Activated CD4-positive, alpha-beta T cell treated with anti-CD3 and anti-CD28 coated beads, Interleukin-2, amount 50 U/mL, for 1 hour (primary cell): ENCODE results near the gene DHX32.
"Not testable (repeated sequence)": the region's sequence is repeated elsewhere in the genome, so short reads cannot be mapped to it uniquely, and the experiment has no call there.

Experiments
- DNase-seq: peaks from one replicate; pipeline ENCODE4 v3.0.0-alpha.2; 2020

DHX32 gene, protein sequence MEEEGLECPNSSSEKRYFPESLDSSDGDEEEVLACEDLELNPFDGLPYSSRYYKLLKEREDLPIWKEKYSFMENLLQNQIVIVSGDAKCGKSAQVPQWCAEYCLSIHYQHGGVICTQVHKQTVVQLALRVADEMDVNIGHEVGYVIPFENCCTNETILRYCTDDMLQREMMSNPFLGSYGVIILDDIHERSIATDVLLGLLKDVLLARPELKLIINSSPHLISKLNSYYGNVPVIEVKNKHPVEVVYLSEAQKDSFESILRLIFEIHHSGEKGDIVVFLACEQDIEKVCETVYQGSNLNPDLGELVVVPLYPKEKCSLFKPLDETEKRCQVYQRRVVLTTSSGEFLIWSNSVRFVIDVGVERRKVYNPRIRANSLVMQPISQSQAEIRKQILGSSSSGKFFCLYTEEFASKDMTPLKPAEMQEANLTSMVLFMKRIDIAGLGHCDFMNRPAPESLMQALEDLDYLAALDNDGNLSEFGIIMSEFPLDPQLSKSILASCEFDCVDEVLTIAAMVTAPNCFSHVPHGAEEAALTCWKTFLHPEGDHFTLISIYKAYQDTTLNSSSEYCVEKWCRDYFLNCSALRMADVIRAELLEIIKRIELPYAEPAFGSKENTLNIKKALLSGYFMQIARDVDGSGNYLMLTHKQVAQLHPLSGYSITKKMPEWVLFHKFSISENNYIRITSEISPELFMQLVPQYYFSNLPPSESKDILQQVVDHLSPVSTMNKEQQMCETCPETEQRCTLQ

GRCh38 chr10:125881192-125881591 lies at the start of gene DHX32:
Gene DHX32, minus strand, starts transcription at chr10:125881292. Its CDS starts 468 bp downstream, at chr10:125880824.
- no peak for DNase-seq

DNA sequence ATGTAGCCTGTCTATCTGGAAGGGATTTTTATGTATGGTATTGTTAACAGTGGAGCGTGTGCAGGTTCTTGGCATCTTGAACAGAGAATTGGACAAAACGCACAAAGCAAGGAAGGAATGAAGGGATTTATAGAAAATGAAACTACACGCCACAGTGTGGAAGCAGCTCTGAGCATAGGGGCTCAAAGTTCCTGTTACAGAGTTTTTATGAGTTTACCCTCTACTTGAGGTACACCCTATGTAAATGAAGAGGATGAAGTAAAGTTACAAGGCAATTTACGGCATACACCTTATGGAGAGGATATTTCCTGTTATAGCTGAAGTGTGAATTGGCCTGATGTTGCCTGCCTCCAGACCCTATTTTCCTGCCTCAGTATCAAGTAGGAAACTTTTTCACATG lies 48.5 kb upstream of the DHX32 start:
- no peak for DNase-seq

GRCh38 chr10:125928928-125929585 lies 48.0 kb upstream of the DHX32 start:
- DNase-seq: no peak

DNA sequence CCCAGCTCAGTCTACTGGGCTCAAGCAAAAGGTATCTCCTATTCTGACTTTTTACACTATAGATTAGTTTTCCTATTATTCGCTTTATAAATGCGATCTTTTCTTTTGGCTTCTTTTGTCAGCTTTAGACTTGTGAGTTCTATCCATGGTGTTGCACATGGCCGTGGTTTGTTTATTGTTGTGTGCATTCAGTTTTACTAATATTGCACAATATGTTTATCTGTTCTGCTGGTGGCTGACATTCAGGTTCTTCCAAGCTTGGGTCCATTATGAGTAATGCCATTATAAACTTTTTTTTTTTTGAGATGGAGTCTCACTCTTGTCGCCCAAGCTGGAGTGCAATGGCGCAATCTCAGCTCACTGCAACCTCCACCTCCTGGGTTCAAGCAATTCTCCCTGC lies 46.2 kb upstream of the DHX32 start:
- not testable (repeated sequence) for DNase-seq

DNA sequence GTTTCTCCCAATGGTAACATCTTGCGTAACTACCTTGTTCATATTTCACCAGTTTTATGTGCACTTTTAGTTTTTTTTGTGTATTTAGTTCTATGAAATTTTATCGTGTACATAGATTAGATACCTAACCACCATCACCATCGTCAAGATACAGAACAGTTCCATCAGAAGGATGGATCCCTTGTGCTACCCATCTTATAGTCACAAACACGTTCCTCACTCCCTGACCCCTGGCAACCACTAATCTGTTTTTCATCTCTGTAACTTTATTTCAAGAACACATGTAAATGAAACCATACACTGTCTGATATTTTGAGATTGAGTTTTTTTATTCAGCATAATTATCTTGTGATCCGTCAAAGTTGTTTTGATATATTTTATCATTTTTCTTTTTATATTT lies 45.2 kb upstream of the DHX32 start:
- DNase-seq: no peak

- no peak for DNase-seq
These were observed 44.3 kb upstream of the DHX32 start for GRCh38 chr10:125925262-125925834.

DNA sequence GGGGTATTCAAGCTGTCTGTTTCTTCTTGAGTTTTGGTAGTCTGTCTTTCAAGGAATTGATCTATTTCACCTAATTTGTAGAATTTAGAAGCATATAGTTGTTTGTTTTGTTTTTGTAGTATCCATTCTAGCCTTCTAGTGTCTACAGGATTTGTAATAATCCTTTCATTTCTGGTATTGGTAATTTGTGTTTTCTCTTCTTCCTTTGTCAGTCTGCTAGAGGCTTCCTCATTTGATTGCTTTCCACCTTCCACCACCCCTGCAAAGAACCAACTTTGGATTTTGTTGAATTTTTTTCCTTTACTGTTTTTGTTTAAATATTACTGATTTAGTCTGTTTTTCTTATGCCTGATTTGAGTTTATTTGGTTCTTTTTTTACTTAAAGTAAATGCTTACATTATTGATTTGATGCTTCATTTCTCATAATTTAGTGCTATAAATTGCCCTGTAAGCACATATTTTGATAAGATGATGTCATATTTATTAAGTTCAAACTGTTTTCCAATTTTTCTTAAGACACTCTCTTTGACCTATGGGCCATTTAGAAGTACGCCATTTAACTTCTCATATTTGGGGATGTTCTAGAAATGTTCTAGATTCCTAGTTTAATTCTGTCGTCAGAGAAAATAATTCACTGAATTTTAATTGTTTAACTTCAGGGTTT lies 40.7 kb upstream of the DHX32 start:
- DNase-seq: not testable (repeated sequence)

DNA sequence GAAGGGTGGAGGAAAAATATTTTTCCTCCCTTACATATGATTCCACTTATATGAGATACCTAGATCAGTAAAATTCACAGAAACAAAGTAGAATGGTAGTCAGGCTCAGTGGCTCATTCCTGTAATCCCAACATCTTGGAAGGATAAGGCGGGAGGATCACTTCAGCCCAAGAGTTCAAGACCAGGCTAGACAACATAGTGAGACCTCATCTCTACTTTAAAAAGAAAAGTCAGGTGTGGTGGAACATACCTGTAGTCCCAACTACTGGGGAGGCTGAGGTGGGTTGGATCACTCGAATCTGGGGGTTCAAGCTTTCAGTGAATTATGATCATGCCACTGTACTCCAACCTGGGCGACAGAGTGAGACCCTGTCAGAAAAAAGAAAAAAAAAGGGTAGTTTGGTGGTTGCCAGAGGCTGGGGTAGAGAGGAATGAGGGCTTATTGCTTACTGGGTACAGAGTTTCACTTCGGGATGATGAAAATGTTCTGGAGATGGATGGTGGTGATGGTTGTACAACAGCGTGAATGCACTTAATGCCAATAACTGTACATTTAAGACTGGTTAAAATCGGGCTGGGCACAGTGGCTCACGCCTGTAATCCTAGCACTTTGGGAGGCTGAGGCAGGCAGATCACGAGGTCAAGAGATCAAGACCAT lies 36.7 kb upstream of the DHX32 start:
- DNase-seq: not testable (repeated sequence)

- DNase-seq: no peak
These were observed 35.9 kb upstream of the DHX32 start for GRCh38 chr10:125916977-125917376.

GRCh38 chr10:125913277-125913676 lies 32.2 kb upstream of the DHX32 start:
- not testable (repeated sequence) for DNase-seq

DNA sequence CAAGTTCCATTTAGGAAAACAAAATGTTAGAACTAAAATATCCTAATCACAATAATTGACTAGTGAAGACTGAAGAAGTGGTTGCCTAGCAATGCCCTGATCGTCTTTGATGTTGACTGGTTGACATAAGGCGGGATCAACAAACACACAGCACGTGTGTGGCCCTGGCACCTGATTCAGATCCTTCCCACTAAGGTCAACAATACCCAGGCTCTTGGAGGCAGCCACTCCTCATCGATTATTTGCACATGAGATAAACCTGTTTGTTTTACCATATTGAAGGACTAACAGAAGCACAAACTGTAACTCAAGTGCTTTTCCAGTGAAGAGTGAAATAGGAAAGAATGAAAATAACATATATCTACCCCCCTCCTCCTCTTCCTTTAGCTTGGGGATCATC lies 30.9 kb upstream of the DHX32 start:
- no peak for DNase-seq

- DNase-seq: no peak
These were observed 30.1 kb upstream of the DHX32 start for GRCh38 chr10:125911145-125911544.

GRCh38 chr10:125909491-125909890 lies 28.4 kb upstream of the DHX32 start:
- not testable (repeated sequence) for DNase-seq

DNA sequence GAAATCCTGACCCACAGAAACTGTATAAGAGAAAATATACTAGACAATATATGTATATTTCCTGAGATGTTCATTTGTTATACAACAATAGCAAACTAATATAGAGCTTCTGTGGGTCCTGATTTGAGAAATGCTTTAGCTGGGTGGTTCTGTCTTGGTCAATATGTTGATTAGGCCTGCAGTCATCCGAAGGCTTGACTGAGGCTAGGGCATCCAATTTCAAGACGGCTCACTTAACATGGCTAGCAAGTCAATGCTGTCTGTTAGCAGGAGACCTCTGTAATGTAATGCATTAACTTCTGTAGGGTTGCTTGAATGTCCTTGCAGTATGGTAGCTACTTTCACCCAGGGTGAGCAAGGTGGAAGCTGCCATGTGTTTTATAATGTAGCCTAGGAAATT lies 27.7 kb upstream of the DHX32 start:
- DNase-seq: not testable (repeated sequence)

DNA sequence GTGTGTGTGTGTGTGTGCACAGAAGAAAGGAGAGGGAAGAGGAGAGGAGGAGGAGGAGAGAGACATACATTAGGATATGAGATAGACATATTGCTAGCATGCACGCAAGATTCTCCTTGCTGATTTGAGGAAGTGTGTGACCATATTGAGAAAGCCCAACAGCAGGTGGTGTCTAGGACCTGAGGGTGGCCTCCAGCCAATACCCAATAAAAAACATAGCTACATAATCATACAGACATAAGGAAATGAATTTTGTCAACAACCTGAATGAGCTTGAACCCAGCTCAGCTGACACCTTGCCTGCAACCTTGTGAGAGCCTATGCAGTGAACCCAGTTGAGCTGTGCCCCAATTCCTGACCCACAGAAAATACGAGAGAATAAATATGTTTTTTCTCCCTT lies 26.5 kb upstream of the DHX32 start:
- DNase-seq: not testable (repeated sequence)

DNA sequence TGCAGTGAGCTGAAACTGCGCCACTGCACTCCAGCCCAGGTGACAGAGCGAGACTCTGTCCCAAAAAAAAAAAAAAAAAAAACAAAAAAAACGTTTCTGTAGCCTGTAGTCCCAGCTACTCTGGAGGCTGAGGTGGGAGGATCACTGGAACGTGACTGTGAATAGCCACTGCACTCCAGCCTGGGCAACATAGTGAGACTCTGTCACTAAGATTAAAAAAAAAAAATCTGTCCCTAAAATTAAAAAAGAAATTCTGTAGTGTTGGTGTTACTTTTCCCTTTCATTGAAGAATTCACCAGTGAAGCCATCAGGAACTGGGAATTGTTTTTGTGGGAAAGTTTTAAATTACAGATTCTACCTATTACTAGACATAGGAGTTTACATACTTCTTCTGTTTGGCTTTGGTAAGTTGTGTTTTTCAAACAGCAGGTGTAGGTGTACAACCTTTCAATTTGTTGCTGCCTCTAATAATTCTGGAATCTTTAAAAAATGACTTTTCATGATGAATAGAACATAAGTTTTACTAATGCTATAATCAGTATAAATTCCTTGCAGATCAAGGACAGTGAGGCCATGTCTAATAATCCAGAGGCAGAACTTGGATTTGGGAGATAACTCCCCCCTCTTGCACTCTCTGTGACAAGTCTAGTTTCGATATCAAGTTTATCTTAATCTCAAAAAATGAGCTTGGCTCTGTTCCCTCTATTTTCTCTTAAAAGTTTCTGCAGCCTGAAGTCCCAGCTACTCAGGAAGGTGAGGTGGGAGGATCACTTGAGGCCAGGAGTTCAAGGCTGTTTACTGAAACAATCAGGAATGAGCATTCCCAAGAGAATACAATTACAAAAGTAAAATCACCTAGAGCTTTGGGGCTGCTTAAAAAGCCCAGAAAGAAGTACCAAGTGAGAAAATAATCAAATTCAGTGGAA lies 24.2 kb upstream of the DHX32 start:
- not testable (repeated sequence) for DNase-seq

DNA sequence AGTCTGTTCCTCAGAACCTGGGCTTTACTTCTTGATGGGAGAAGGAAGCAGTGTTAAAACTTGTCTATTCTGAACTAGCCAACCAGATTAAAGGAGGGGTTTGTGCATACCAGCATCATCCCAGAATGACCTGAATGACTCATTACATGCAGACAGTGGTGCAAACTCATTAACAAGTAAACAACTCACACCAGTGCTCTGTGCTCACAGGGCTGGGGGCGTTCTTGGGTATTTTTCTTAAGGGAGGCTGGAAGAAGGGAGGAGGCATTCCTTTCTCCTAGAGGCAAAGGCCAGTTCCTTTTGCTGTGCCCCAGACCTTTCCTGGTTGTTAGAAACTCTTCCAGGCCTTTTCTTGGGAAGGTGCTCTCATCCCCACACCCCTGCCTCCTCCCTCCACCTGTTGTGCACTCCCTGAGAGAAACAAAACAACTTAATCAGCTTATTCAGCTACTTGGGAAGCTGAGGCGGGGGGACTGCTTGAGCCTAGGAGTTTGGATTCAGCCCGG lies 22.1 kb upstream of the DHX32 start:
- DNase-seq: not testable (repeated sequence)

GRCh38 chr10:125900963-125901362 lies 19.9 kb upstream of the DHX32 start:
- DNase-seq: not testable (repeated sequence)

DNA sequence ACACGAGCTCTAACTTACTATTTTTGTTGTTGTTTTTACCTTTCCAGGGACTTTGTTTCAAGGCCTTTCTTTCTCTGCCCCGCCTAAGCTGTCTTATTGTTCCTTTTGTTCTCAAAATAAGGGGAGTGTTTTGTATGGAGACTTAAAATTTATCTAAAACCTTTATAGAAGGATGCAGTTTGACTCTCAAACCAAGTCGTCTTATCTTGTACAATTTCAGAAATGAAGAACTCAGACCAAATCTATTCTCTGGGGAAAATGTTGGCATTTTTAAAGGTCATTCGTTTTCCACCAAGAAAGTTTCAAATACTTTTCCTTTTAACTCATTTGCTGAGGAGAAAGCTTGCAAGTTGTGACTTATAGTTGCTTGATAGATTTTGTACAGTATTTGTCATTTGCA lies 16.2 kb upstream of the DHX32 start:
- DNase-seq: not testable (repeated sequence)

DNA sequence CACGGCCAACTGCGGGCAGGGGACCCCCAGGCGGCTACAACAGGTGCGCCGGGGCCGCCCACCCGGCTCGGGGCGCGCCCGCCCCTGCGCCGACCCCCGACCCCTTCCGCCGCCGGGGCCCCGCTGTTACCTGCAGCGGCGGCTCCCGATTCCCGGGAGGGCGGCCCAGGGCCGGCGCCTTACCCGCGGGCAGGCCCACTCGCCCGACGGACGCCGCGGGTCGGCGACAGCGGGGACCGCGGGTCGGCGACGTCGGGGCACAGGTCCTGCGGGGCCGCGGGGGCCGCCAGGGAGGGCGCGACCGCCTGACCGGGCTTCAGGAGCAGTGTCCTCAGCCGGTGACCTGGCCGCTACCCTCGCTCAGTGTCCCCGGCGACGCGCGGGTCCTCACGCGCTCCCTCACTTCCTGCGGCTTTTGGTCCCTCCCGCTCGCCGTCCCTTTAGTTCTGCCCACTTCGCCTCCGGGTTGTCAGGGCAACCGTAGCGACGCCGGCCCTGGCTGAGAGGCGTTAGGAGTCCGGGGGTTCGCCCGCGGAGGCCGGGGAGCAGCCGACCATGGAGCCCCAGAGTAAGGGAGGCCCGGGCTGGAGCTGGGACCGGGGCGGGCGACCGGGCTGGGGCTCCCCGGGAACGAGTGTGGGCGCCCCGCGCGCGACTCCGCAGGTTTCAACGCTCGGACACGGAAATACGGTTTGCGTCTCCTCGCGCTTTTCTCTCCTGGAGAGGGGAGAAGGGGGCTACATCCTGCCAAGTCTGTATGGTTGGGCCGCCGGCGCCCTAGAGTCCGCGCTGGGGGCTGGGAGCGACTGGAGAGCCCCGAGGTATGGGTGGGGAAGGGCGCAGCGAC lies 15.2 kb upstream of the DHX32 start, which contains the start of gene FANK1:
TSS of gene FANK1 (plus strand) at position 477 of the 847 bp plus-strand sequence. CDS start at position 556, 79 bp downstream.
- DNase-seq: peak; percentile 74
